ENCODE data around the gene MPHOSPH9.
A peak's percentile ranks its signal among the peaks of the same experiment; 100 is the strongest.

The MPHOSPH9 gene
- total RNA-seq: 133 to 137 reads per million in 2 donors

GRCh38 chr12:123232807-123233504 lies at the start of gene MPHOSPH9, which contains the start of gene MTRFR:
Gene MPHOSPH9, minus strand, starts transcription at chr12:123233141. Its CDS starts 2,777 bp downstream, at chr12:123230364.
Gene MTRFR, plus strand, starts transcription at chr12:123233436. Its CDS starts 20,239 bp downstream, at chr12:123253675.
- peak; percentile 98 for DNase-seq

GRCh38 chr12:123282111-123282510 lies 49.2 kb upstream of the MPHOSPH9 start:
- no peak for DNase-seq

GRCh38 chr12:123280971-123281370 lies 48.0 kb upstream of the MPHOSPH9 start:
- DNase-seq: no peak

GRCh38 chr12:123278101-123278627 lies 45.2 kb upstream of the MPHOSPH9 start:
- no peak for DNase-seq

GRCh38 chr12:123273166-123273565 lies 40.2 kb upstream of the MPHOSPH9 start:
- DNase-seq: no peak

GRCh38 chr12:123271001-123271668 lies 38.2 kb upstream of the MPHOSPH9 start:
- DNase-seq: peak; percentile 52

GRCh38 chr12:123270214-123271000 lies 37.5 kb upstream of the MPHOSPH9 start:
- no peak for DNase-seq

- DNase-seq: no peak
Observed at GRCh38 chr12:123269896-123270213, 36.9 kb upstream of the MPHOSPH9 start.

- DNase-seq: peak; percentile 24
Observed at GRCh38 chr12:123269395-123269892, 36.5 kb upstream of the MPHOSPH9 start.

- DNase-seq: no peak
Observed at GRCh38 chr12:123268850-123269249, 35.9 kb upstream of the MPHOSPH9 start.

GRCh38 chr12:123267991-123268843 lies 35.3 kb upstream of the MPHOSPH9 start:
- no peak for DNase-seq

- no peak for DNase-seq
Observed at GRCh38 chr12:123267335-123267920, 34.5 kb upstream of the MPHOSPH9 start.

GRCh38 chr12:123266679-123267277 lies 33.8 kb upstream of the MPHOSPH9 start:
- DNase-seq: no peak

- DNase-seq: no peak
Observed at GRCh38 chr12:123265851-123266678, 33.1 kb upstream of the MPHOSPH9 start.

- no peak for DNase-seq
Observed at GRCh38 chr12:123264642-123265041, 31.7 kb upstream of the MPHOSPH9 start.

GRCh38 chr12:123263196-123263817 lies 30.4 kb upstream of the MPHOSPH9 start:
- DNase-seq: no peak

- no peak for DNase-seq
Observed at GRCh38 chr12:123261196-123261595, 28.3 kb upstream of the MPHOSPH9 start.

- DNase-seq: no peak
Observed at GRCh38 chr12:123260081-123260480, 27.1 kb upstream of the MPHOSPH9 start.

GRCh38 chr12:123258593-123258992 lies 25.7 kb upstream of the MPHOSPH9 start:
- no peak for DNase-seq
